Occipital lobe (tissue), 2 donors: ENCODE measurements around the gene RASA3. TPM values are rescaled to one million over a fixed set of nuclear protein-coding genes. Genes with fewer than 3 reads are reported as not detected.

Source experiments
- DNase-seq: peaks from one replicate; lab custom pipeline; 2025; lab: John Stamatoyannopoulos, UW
- total RNA-seq: library from RNA; depleted of rRNA; stranded (reverse); fragments of >200 nt; gene quantifications from one replicate; pipeline ENCODE4 v1.2.3, GENCODE V29; 2014

The RASA3 gene
- total RNA-seq, 1 donor from 2014 or later: 14.2 TPM

DNA sequence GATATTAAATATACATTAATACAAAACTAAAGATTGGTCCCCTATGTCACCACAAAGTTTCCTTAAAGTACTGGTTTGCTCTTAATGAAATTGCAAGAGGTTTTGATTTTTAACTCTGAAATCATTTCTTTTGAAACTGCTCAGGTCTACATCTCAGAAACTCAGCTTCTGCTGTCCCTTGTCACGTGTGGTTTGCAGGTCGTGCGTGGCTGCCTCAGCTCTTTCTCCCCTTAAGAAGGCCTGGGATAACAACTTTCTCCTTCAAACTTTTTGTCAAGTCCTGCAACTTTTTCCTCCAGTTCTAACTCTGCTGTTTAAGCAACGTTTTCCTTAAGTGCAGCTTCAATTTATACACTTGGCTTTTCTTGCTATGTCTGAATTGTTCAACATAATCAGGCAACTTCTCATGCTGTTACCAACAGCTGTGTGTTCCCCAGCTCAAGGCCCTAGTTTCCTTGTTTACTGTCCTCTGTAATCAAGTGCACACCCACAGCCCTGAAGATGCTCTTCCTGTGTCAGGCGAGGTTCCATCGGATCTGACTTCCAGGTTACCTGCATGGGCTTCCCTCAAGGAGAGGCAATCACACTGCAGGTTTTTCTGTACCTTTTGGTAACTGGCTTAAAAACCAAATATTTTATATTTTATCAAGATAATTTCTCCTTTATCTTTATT lies 172.0 kb downstream of the RASA3 start:
- no peak for DNase-seq

- DNase-seq: no peak
Observed at GRCh38 chr13:113959198-113959597, 173.2 kb downstream of the RASA3 start.

DNA sequence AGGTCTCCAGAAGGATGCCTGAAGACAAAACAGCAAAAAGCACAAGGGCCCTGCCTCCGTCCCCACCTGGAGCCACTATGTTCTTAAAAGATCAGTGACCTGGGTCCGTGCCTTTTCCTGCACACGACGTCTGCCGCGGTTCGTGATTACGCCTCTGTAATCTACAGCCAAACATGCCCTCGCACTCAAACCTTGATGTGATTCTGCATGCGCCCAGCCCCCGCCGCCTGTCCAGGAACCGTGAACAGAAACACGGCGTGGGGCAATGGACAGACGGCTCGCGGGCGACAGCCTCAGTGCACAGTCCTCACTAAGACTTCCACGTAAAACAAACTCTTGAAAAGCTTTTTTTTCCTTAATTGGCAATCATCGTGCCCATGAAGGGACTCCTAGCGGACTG lies 174.1 kb downstream of the RASA3 start:
- DNase-seq: no peak

DNA sequence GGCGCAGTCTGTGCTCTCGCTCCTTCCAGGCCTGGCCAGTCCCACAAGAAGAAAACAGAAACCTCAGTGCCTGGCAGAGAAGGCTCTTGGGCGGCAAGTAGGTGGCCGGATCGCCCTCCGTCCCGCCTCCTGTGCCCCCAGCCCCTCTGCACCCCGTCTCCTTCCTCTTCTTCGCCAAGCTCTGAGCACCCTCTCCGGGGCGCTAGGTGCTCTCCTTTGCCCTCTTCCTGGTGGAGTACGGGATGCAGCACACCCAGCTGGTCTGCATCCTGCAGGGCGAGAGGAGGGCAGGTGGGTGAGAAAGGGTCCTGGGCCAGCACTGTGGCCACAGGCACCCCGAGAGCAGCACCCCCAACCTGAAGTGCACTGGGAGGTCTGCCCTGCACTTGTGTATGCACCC lies 175.9 kb downstream of the RASA3 start:
- DNase-seq: no peak

DNA sequence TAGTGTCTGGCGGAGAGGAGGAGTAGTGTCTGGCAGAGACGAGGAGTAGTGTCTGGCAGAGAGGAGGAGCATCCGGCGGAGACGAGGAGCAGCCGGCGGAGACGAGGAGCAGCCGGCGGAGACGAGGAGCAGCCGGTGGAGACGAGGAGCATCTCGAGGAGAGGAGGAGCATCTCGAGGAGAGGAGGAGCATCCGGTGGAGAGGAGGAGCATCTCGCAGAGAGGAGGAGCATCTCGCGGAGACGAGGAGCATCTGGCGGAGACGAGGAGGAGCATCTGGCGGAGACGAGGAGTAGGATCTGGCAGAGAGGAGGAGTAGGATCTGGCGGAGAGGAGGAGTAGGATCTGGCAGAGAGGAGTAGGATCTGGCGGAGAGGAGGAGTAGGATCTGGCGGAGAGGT lies 176.7 kb downstream of the RASA3 start:
- DNase-seq: no peak

DNA sequence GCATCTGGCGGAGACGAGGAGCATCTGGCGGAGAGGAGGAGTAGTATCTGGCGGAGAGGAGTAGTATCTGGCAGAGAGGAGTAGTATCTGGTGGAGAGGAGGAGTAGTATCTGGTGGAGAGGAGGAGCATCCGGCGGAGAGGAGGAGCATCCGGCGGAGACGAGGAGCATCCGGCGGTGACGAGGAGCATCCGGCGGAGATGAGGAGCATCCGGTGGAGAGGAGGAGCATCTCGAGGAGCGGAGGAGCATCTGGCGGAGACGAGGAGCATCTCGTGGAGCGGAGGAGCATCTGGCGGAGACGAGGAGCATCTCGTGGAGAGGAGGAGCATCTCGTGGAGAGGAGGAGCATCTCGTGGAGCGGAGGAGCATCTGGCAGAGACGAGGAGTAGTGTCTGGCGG lies 177.2 kb downstream of the RASA3 start:
- DNase-seq: no peak

DNA sequence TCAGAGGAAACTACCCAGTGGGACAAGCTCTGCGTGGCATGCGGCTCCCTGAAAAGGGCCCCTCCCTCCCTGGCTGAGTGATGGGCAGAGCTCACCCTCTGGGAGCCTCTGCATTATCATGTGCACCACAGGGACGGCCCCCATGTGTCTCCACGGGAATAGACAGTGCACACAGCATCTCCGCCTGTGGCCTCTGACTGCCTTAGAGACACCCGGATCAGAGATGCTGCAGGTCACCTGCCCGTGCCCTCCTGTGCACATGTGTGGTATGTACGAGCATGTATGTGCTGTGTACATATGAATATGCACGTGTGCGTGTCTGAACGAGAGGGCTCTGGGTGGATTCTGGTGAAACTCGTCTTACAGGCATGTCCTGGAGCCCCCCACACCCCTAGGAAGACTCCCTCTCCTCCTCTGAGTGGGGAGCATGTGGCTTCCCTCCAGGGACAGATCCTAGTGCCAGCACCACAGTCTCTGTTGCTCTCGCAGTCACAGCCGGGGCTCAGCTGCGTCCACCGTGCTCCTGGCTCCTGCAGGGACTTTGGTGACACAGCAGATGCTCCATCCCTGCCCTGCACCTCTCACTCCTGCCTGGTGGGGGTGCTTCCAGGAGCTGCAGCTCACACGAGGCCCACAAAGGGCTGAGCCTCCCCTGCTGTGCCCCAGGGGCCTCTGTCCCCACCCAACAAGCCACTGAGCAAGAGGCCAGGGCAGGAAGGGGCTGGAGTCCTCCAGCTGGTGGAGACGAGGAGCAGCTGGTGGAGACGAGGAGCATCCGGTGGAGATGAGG lies 178.2 kb downstream of the RASA3 start:
- no peak for DNase-seq

DNA sequence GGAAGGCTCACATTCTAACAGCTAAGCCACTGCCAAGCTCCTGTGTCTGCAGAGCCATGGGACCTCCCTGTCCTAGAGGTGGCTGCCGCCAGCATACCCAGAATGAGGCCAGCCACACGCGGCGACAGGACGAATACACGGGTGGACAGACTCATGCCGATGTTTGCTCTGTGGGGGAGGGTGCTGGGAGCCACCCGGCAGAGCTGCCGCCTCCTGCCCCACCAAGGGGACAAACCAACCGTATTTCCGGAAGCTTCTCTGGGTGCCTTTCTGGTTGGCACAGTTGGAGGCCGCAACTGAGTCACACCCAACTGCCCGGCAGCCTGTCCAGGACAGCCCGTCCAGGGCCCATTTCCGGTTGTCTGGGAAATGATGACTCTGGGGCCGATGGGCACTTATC lies 178.9 kb downstream of the RASA3 start:
- DNase-seq: no peak

DNA sequence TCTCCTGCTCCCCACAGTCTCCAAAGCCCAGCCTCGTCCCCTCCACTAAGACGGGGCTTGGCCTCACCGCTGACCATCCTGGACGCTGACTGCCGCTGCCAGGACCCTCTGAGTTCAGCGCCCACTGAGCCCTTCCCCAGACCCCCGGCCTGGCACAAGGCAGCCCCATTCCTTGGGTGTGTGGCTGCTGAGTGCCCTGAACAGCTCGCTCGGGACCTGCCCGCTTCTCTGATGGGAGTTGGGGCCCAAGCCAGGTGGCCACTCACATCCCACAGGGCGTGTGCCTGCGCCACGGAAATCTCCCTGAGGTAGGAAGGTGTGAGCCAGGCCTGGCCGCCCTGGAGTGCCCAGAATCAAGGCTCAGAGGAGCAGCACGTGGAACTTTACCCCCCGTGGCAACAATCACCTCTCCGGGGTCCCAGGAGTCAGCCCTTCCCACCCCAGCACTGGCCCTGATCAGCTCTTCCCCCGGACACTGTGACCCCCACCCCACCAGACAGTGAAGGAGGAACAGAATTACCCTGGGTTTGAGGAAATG lies 179.4 kb downstream of the RASA3 start:
- no peak for DNase-seq

- DNase-seq: no peak
Observed at GRCh38 chr13:113952151-113952982, 180.1 kb downstream of the RASA3 start.

- DNase-seq: no peak
Observed at GRCh38 chr13:113951246-113951999, 181.0 kb downstream of the RASA3 start.

DNA sequence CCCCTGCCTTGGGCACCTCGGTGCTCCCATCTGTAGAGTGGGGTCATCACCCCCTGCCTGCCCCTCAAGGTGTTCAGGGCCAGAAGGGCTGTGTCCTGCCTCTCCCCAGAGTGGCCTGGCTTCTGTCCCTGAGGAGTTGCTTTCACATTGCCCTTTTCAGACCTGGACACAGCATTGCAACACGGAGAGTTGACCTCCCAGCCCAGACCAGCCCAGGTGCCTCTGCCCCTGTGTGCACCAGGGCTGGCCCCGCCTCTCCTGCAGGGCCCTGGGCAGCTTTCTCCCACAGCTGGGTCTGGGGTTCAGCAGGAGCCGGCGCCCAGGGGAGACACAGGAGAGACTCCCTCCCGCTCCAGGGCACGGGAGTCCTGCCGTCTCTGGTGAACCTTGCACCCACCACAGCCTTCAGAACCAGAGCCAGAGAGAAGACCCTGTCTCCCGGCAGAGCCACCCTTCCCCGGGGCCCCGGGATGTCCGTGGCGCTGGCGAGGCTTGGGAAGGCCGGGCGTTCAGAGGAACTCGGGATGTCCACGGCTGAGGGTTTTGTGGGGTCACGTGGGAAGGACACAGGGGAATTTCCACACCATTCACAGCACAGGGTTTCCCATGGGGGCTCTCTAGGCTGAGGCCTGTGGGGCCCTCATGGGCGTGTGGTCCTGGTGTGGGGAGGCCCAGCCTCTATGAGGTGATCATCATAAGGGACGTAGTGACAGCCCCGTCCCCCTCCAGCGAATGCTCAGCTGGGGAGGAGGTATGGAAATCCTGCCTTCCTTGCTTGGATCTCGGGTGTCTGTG lies 181.8 kb downstream of the RASA3 start:
- no peak for DNase-seq

GRCh38 chr13:113949546-113949945 lies 182.9 kb downstream of the RASA3 start:
- no peak for DNase-seq

- DNase-seq: no peak
Observed at GRCh38 chr13:113948034-113948742, 184.2 kb downstream of the RASA3 start.

DNA sequence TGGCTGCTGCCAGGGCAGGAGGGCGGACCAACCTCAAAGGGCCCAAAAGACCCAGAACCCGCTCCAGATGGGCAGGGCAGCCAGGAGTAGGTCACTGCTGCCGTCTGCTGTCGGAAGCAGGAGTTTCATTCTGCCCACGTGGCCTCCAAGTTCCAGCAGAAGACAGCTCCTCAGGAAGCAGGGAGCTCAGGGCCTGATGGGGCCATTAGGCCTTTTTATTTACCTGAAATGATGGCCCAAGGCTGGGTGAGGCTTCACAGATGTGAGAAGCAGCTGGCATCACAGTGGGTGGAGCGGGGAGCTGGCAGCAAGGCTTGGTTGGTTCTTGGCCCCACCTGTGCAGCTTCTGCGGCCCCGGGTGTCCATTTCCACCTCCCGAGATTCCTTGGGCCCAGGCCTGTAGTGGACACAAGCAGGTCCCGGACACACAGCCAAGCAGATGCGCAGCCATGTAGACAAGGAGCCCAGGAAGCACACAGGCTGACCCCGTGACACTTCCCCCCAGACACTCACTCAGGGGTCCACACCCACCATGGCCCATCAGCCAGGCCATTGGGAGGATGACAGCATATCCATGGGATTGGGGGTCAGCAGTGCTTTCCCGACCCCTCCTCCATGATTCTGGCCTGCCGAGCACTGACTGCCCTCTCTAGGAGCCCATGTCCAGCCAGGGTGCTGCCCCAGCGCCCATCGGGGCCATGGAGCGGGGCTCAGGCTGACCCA lies 185.0 kb downstream of the RASA3 start:
- DNase-seq: no peak

DNA sequence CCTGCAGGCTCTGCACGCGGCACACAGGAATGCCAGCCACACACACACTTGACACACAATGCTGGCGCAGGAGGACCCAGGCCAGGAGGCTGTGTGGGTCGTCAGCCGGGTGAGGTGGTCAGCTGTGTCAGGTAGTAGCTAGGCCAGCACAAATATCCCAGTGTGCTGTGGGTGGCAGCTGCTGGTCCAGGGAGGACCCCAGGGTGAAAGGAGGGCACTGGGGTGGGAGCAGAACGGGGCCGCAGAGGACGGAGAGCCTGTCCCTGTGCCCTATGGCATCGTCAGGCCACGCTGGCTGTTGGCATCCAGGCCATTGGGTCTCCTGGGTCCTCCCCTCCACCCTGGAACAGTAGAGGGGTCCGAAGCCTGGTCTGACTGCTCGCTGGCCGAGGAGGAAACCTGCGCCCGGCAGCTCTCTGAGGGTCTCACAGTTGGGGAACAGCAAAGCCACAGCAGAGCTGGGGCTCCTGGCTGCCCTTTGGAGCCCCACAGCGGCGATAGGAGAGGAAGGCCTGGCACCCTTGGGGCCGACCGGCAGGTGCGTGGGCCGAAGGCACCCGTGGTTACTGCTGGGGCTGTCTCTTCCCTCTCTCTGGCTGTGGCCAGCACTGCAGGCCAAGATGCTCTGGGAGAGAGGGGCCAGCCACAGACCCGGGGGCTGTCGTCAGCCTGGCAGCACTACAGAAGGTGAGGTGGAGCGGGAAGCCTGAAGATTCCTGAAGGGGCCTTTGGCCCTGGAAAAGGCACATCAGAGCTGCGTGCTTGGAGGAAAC lies 185.8 kb downstream of the RASA3 start:
- DNase-seq: no peak

GRCh38 chr13:113945857-113946408 lies 186.5 kb downstream of the RASA3 start:
- no peak for DNase-seq
